ENCODE data around the gene SFXN2.

DNA sequence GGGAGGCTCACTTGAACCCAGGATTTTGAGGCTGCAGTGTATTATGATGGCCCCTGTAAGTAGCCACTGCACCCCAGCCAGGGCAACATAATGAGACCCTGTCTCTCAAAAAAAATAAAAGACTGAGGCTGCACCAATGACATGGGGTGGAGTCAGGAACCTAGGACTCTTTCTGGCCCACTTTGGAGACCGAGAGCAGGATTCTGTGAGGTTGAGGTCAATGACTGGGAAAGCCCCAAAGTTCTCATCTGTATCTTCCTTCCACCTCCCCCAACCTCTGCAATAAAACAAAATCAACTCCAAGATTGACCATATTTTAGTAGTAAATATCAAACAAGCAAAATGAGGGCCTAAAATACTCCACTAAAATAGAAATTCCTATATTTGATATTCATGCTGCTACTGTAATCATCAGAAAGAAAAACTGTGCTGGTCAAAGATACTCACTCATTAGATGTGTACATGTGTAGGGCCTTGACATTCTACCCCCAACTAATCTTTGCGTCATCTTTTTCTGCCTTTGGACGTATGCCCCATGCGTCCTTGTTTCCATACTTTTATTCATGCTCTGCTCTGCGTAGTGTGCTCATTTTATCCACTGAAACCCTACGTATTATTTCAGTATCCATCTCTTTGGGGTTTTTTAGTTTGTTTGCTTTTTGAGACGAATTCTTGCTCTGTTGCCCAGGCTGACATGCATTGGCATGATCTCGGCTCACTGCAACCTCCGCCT lies 53.2 kb downstream of the SFXN2 start:
- TF ChIP-seq, protein P1, sequence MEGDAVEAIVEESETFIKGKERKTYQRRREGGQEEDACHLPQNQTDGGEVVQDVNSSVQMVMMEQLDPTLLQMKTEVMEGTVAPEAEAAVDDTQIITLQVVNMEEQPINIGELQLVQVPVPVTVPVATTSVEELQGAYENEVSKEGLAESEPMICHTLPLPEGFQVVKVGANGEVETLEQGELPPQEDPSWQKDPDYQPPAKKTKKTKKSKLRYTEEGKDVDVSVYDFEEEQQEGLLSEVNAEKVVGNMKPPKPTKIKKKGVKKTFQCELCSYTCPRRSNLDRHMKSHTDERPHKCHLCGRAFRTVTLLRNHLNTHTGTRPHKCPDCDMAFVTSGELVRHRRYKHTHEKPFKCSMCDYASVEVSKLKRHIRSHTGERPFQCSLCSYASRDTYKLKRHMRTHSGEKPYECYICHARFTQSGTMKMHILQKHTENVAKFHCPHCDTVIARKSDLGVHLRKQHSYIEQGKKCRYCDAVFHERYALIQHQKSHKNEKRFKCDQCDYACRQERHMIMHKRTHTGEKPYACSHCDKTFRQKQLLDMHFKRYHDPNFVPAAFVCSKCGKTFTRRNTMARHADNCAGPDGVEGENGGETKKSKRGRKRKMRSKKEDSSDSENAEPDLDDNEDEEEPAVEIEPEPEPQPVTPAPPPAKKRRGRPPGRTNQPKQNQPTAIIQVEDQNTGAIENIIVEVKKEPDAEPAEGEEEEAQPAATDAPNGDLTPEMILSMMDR (IDR thresholded peaks at IDR 0.05): no peak
- TF ChIP-seq RELA (CRISPR knock-in tag; IDR thresholded peaks at IDR 0.05; ENCODE audit: borderline replicate concordance) (no peak), FOXJ3 (CRISPR knock-in tag; IDR thresholded peaks at IDR 0.05; ENCODE audit: borderline replicate concordance) (no peak), SP1 (CRISPR knock-in tag; conservative IDR thresholded peaks at IDR 0.05) (no peak), CREB1 (CRISPR knock-in tag; IDR thresholded peaks at IDR 0.05) (no peak), KAT7 (CRISPR knock-in tag; IDR thresholded peaks at IDR 0.05; ENCODE audit: borderline replicate concordance) (no peak)
- TF ChIP-seq, protein P2, sequence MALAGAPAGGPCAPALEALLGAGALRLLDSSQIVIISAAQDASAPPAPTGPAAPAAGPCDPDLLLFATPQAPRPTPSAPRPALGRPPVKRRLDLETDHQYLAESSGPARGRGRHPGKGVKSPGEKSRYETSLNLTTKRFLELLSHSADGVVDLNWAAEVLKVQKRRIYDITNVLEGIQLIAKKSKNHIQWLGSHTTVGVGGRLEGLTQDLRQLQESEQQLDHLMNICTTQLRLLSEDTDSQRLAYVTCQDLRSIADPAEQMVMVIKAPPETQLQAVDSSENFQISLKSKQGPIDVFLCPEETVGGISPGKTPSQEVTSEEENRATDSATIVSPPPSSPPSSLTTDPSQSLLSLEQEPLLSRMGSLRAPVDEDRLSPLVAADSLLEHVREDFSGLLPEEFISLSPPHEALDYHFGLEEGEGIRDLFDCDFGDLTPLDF (CRISPR knock-in tag; IDR thresholded peaks at IDR 0.05): no peak
